GM19351 (cell line): ENCODE measurements around the gene ETV3.
A peak's percentile ranks its signal among the peaks of the same experiment; 100 is the strongest.
"Not testable (repeated sequence)": the region's sequence is repeated elsewhere in the genome, so short reads cannot be mapped to it uniquely, and the experiment has no call there.

ENCODE experiments used
- ATAC-seq: cut with Tn5 transposase; IDR thresholded peaks from one replicate; pipeline ENCODE4 v1.9.1; 2021; ENCODE audit warnings: mild to moderate bottlenecking, moderate library complexity; ENCODE audit not compliant: unreplicated experiment

ETV3 gene

GRCh38 chr1:157113631-157114030 lies 24.6 kb downstream of the ETV3 start:
- no peak for ATAC-seq

GRCh38 chr1:157113106-157113505 lies 25.1 kb downstream of the ETV3 start:
- ATAC-seq, result no peak

GRCh38 chr1:157112186-157112867 lies 25.9 kb downstream of the ETV3 start:
- ATAC-seq, result no peak

- ATAC-seq, result no peak
These were observed 26.6 kb downstream of the ETV3 start for GRCh38 chr1:157111396-157112165.

GRCh38 chr1:157110686-157111085 lies 27.5 kb downstream of the ETV3 start:
- ATAC-seq, result no peak

GRCh38 chr1:157110003-157110402 lies 28.2 kb downstream of the ETV3 start:
- ATAC-seq, result no peak

- ATAC-seq, result no peak
These were observed 29.7 kb downstream of the ETV3 start for GRCh38 chr1:157108448-157108847.

- no peak for ATAC-seq
These were observed 30.5 kb downstream of the ETV3 start for GRCh38 chr1:157107702-157108101.

GRCh38 chr1:157106813-157107189 lies 31.4 kb downstream of the ETV3 start:
- peak; percentile 11 for ATAC-seq

- ATAC-seq, result peak; percentile 84
These were observed 32.0 kb downstream of the ETV3 start for GRCh38 chr1:157105988-157106812.

GRCh38 chr1:157105298-157105987 lies 32.8 kb downstream of the ETV3 start:
- no peak for ATAC-seq

GRCh38 chr1:157104598-157105293 lies 33.4 kb downstream of the ETV3 start:
- no peak for ATAC-seq

GRCh38 chr1:157103268-157103667 lies 34.9 kb downstream of the ETV3 start:
- no peak for ATAC-seq

GRCh38 chr1:157101149-157101548 lies 37.0 kb downstream of the ETV3 start:
- no peak for ATAC-seq

GRCh38 chr1:157099633-157100009 lies 38.6 kb downstream of the ETV3 start, which contains the start of gene ETV3L:
TSS of gene ETV3L (minus strand) at chr1:157099808. CDS start at chr1:157099523, 285 bp downstream.
- no peak for ATAC-seq

- ATAC-seq, result not testable (repeated sequence)
These were observed 39.1 kb downstream of the ETV3 start for GRCh38 chr1:157098987-157099632.

GRCh38 chr1:157098519-157098918 lies 39.7 kb downstream of the ETV3 start:
- no peak for ATAC-seq

- no peak for ATAC-seq
These were observed 40.5 kb downstream of the ETV3 start for GRCh38 chr1:157097692-157098091.

- ATAC-seq, result no peak
These were observed 41.3 kb downstream of the ETV3 start for GRCh38 chr1:157096881-157097280.

GRCh38 chr1:157095551-157095950 lies 42.6 kb downstream of the ETV3 start:
- no peak for ATAC-seq
